MM.1S (cell line): ENCODE data around the gene MMP24.

Source experiments
- DNase-seq: peaks from one replicate; pipeline ENCODE4 v3.0.0-alpha.2; 2015
- H2AFZ ChIP-seq: fragments of 300-600 bp; sonication (generic); 2 replicates; pipeline ENCODE4 v1.6.0; 2016; ENCODE audit warnings: antibody characterized with exemption, low read length
- H3F3A ChIP-seq: fragments of 300-600 bp; sonication (generic); 2 replicates; pipeline ENCODE4 v1.6.1; 2016; ENCODE audit warnings: mild to moderate bottlenecking, antibody characterized with exemption, low read length, moderate library complexity, mixed read lengths; ENCODE audit not compliant: insufficient read depth
- H3K27ac ChIP-seq: fragments of 300-600 bp; sonication (generic); 2 replicates; pipeline ENCODE4 v1.5.1; 2016; ENCODE audit warnings: mild to moderate bottlenecking, low read length
- H3K27me3 ChIP-seq: fragments of 300-600 bp; sonication (generic); replicated peaks from 2 replicates; pipeline ENCODE4 v1.6.0; 2016; ENCODE audit warnings: low read length; ENCODE audit not compliant: insufficient read depth
- H3K36me3 ChIP-seq: fragments of 300-600 bp; sonication (generic); replicated peaks from 2 replicates; pipeline ENCODE4 v1.6.1; 2016; ENCODE audit warnings: mild to moderate bottlenecking, low read length, mixed read lengths; ENCODE audit not compliant: insufficient read depth
- H3K4me1 ChIP-seq: fragments of 300-600 bp; sonication (generic); 2 replicates; pipeline ENCODE4 v1.6.1; 2016; ENCODE audit warnings: low read length, mixed read lengths
- H3K4me2 ChIP-seq: fragments of 300-600 bp; sonication (generic); 2 replicates; pipeline ENCODE4 v1.6.0; 2016; ENCODE audit warnings: low read depth, low read length
- H3K4me3 ChIP-seq: fragments of 300-600 bp; sonication (generic); 2 replicates; pipeline ENCODE4 v1.5.1; 2016; ENCODE audit warnings: low read length, mixed read lengths
- H3K79me2 ChIP-seq: fragments of 300-600 bp; sonication (generic); 2 replicates; pipeline ENCODE4 v1.6.1; 2016; ENCODE audit warnings: mixed run types, low read length, mixed read lengths
- H3K9ac ChIP-seq: fragments of 300-600 bp; sonication (generic); 2 replicates; pipeline ENCODE4 v1.6.1; 2016; ENCODE audit warnings: low read length, mixed read lengths
- H3K9me2 ChIP-seq: fragments of 300-600 bp; sonication (generic); replicated peaks from 2 replicates; pipeline ENCODE4 v1.6.1; 2016; ENCODE audit warnings: mild to moderate bottlenecking, low read length, mixed read lengths; ENCODE audit not compliant: insufficient read depth
- H3K9me3 ChIP-seq: fragments of 300-600 bp; sonication (generic); replicated peaks from 2 replicates; pipeline ENCODE4 v1.6.1; 2016; ENCODE audit warnings: mild to moderate bottlenecking, low read length, mixed read lengths; ENCODE audit not compliant: insufficient read depth
- H4K20me1 ChIP-seq: fragments of 300-600 bp; sonication (generic); 2 replicates; pipeline ENCODE4 v1.6.1; 2016; ENCODE audit warnings: mild to moderate bottlenecking, low read length, moderate library complexity, mixed read lengths; ENCODE audit not compliant: insufficient read depth
- CTCF ChIP-seq: fragments of 300-600 bp; sonication (generic); IDR thresholded peaks from 2 replicates; pipeline ENCODE4 v1.5.1; 2016; ENCODE audit warnings: antibody characterized with exemption, low read length, mixed read lengths
- EZH2 ChIP-seq: fragments of 300-600 bp; sonication (generic); optimal IDR thresholded peaks from 2 replicates; pipeline ENCODE3; 2017; ENCODE audit warnings: low read depth, mild to moderate bottlenecking, antibody characterized with exemption, low read length, mixed read lengths
- EZH2phosphoT487 ChIP-seq: fragments of 300-600 bp; sonication (generic); IDR thresholded peaks from 2 replicates; pipeline ENCODE4 v1.6.1; 2018; ENCODE audit warnings: antibody characterized with exemption, low read length

MMP24 gene

GRCh38 chr20:35271904-35272303 lies 45.4 kb downstream of the MMP24 start:
- Histone ChIP-seq H3K36me3 (no peaks in the 10 kb centered on the region), H3F3A (no peaks in the 10 kb centered on the region), H3K4me1 (no peaks in the 10 kb centered on the region), H3K9me3 (no peaks in the 10 kb centered on the region), H3K9me2 (no peaks in the 10 kb centered on the region), H3K79me2 (peaks cover 12% of the 10 kb centered on the region), H2AFZ (no peak overlapping the region), H3K27ac (no peak overlapping the region), H4K20me1 (no peaks in the 10 kb centered on the region), H3K9ac (no peak overlapping the region), H3K4me3 (no peak overlapping the region), H3K27me3 (no peaks in the 10 kb centered on the region), H3K4me2 (no peak overlapping the region)
- TF ChIP-seq EZH2 (no peak), EZH2phosphoT487 (no peak), CTCF (no peak)
- DNase-seq = no peak

- H3K27ac ChIP-seq = no peak overlapping the region
- TF ChIP-seq EZH2 (no peak), CTCF (no peak), EZH2phosphoT487 (no peak)
- no peak overlapping the region for H3K9ac ChIP-seq
- no peaks in the 10 kb centered on the region for H3K9me2 ChIP-seq
- no peak overlapping the region for H3K4me3 ChIP-seq
- no peak for DNase-seq
- H3K9me3 ChIP-seq = no peaks in the 10 kb centered on the region
- peaks cover 6% of the 10 kb centered on the region; the same call in 1 of the 2 replicates for H3F3A ChIP-seq
- no peaks in the 10 kb centered on the region for H3K27me3 ChIP-seq
- H4K20me1 ChIP-seq = no peaks in the 10 kb centered on the region
- no peaks in the 10 kb centered on the region for H3K4me1 ChIP-seq
- peaks cover 21% of the 10 kb centered on the region for H3K79me2 ChIP-seq
- no peak overlapping the region for H2AFZ ChIP-seq
- H3K36me3 ChIP-seq = no peaks in the 10 kb centered on the region
- no peak overlapping the region for H3K4me2 ChIP-seq
These were observed 47.1 kb downstream of the MMP24 start for GRCh38 chr20:35273449-35274171.

GRCh38 chr20:35274172-35275092 lies 47.9 kb downstream of the MMP24 start:
- Histone ChIP-seq H3K27ac (no peak overlapping the region), H3F3A (peaks cover 12% of the 10 kb centered on the region), H3K4me3 (no peak overlapping the region), H3K9me2 (no peaks in the 10 kb centered on the region), H3K4me1 (no peaks in the 10 kb centered on the region), H4K20me1 (no peaks in the 10 kb centered on the region), H3K79me2 (peaks cover 21% of the 10 kb centered on the region), H3K36me3 (no peaks in the 10 kb centered on the region), H3K9ac (no peak overlapping the region), H3K4me2 (no peak overlapping the region), H3K27me3 (no peaks in the 10 kb centered on the region), H3K9me3 (no peaks in the 10 kb centered on the region), H2AFZ (no peak overlapping the region)
- TF ChIP-seq CTCF (no peak), EZH2 (no peak), EZH2phosphoT487 (no peak)
- DNase-seq = no peak
